Esophagus muscularis mucosa (tissue), 4 donors: ENCODE results near the gene C19orf33. TPM values are rescaled to one million over a fixed set of nuclear protein-coding genes. Genes with fewer than 3 reads are reported as not detected.

Experiments used
- DNase-seq: peaks from one replicate; pipeline ENCODE4 v3.0.0-alpha.2; 2017; ENCODE audit errors: extremely low spot score
- H3K27ac ChIP-seq, 4 donors: fragments of 200-600 bp; sonication (generic); replicated peaks in 1 of 4; 1 replicate in 3 of 4; 2 replicates in 1 of 4; pipeline ENCODE4 v1.5.1; 2016 to 2019; ENCODE audit warnings: mild to moderate bottlenecking in 1 of 4
- H3K27me3 ChIP-seq, 4 donors: fragments of 200-600 bp; sonication (generic); one replicate each; pipeline versions ENCODE4 v1.5.1 to v1.6.0; 2016 to 2019
- H3K36me3 ChIP-seq, 4 donors: fragments of 200-600 bp; sonication (generic); one replicate each; pipeline ENCODE4 v1.5.1; 2016 to 2019
- H3K4me1 ChIP-seq, 4 donors: fragments of 200-600 bp; sonication (generic); one replicate each; pipeline ENCODE4 v1.5.1; 2016 to 2019
- H3K4me3 ChIP-seq, 4 donors: fragments of 200-600 bp; sonication (generic); 1 replicate in 2 of 4; 2 replicates in 2 of 4; pipeline ENCODE4 v1.5.1; 2016 to 2019; ENCODE audit warnings: mild to moderate bottlenecking in 4 of 4, moderate library complexity in 1 of 4
- H3K9me3 ChIP-seq, 4 donors: fragments of 200-600 bp; sonication (generic); 1 replicate in 3 of 4; 2 replicates in 1 of 4; pipeline ENCODE4 v1.5.1; 2016 to 2019
- EP300 ChIP-seq: sonication (generic); formaldehyde crosslinking; IDR thresholded peaks from one replicate; pipeline ENCODE4 v1.6.1; 2017; ENCODE audit warnings: antibody characterized with exemption
- POLR2A ChIP-seq: fragments of 450-650 bp; IDR thresholded peaks from one replicate; pipeline ENCODE4 v1.6.1; 2017; ENCODE audit warnings: antibody characterized with exemption, moderate library complexity, mild to moderate bottlenecking, low read depth
- POLR2AphosphoS5 ChIP-seq, 2 donors: sonication (generic); formaldehyde crosslinking; IDR thresholded peaks; one replicate each; pipeline ENCODE4 v1.6.1; 2017; ENCODE audit warnings: antibody characterized with exemption in 2 of 2
- WGBS: methylation state at CpG from one replicate; pipeline ENCODE4 v1.1.5; 2018; 5-methylcytosine and 5-hydroxymethylcytosine counted together
- intact Hi-C: fragments of 100-400 bp; cut with DNase I; formaldehyde crosslinking; loops from one replicate; pipeline ENCODE4 v1.15.1; 2023
- total RNA-seq, 4 donors: library from RNA; depleted of rRNA; stranded (reverse); fragments of >200 nt; gene quantifications; one replicate each; pipeline versions ENCODE4 v1.1.0 to v1.2.1, GENCODE V29; 2016
- TF ChIP-seq, protein P1 (sequence below), 3 experiments: fragments of 200-600 bp in 2 of 3; fragments of 450-650 bp in 1 of 3; sonication (generic) in 2 of 3; IDR thresholded peaks; one replicate each; pipeline ENCODE4 v1.5.1; 2017 to 2019; ENCODE audit warnings: antibody characterized with exemption in 3 of 3, mild to moderate bottlenecking in 2 of 3, moderate library complexity in 1 of 3

Gene C19orf33
- total RNA-seq, 4 donors from 2014 or later, result 7.8 to 8.6 (median 8.1) TPM

DNA sequence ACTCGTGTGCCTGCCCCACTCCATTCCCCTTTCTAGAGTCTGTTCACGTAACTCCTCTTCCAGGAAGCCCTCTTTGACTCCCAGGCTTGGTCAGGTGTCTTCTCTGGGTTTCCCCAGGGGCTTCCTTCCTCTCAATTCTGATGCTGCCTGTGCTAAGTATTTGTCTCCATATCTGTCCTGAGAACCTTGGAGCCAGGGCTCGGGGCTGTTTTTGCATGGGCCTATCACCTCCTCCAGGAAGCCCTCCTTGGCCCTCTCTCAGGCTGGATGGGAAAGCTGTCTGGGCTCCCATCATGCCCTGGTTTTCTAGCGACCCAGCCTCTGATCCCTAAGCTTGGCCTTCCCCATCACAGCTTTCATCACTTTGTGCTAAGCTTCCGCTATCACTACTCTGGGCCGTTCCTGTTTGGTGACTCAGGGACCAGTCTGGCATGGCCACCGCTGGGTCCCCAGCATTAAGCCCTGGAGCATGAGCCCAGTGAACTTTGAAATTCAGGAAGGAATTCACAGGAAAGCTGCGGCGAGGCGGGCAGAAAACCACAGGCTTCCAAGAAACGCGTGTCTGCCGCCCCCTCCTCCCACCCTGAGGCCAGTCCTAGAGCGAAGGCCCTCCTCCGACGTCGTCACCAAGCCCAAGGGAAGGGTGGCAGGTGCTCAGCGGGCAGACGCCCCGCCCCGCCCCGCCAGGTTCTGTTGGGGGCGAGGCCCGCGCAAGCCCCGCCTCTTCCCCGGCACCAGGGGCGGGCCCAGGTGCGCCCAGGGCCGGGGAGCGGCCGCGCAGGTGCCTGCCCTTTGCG is 40.2 kb upstream of the C19orf33 start:
- peaks cover 13 to 16% (median 14%) of the 10 kb centered on the region in 4 donors for H3K4me1 ChIP-seq
- H3K27me3 ChIP-seq, result peaks cover 0 to 26% (median 13%) of the 10 kb centered on the region in 4 donors
- intact Hi-C loops, result no loop called here
- WGBS, result 38% methylated on average over 7 of the region's 34 CpGs
- H3K4me3 ChIP-seq, result peak overlapping the region; percentile 54 to 65 (median 56)
- H3K36me3 ChIP-seq, result no peaks in the 10 kb centered on the region
- no peaks in the 10 kb centered on the region for H3K9me3 ChIP-seq
- DNase-seq, result no peak
- peak overlapping the region in 3 of 4 donors; percentile 26 to 60 (median 53) for H3K27ac ChIP-seq
- TF ChIP-seq POLR2AphosphoS5 (IDR thresholded peaks at IDR 0.05), result no peak
- no peak for TF ChIP-seq POLR2A
- TF ChIP-seq EP300, result no peak
- TF ChIP-seq, protein P1, sequence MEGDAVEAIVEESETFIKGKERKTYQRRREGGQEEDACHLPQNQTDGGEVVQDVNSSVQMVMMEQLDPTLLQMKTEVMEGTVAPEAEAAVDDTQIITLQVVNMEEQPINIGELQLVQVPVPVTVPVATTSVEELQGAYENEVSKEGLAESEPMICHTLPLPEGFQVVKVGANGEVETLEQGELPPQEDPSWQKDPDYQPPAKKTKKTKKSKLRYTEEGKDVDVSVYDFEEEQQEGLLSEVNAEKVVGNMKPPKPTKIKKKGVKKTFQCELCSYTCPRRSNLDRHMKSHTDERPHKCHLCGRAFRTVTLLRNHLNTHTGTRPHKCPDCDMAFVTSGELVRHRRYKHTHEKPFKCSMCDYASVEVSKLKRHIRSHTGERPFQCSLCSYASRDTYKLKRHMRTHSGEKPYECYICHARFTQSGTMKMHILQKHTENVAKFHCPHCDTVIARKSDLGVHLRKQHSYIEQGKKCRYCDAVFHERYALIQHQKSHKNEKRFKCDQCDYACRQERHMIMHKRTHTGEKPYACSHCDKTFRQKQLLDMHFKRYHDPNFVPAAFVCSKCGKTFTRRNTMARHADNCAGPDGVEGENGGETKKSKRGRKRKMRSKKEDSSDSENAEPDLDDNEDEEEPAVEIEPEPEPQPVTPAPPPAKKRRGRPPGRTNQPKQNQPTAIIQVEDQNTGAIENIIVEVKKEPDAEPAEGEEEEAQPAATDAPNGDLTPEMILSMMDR (IDR thresholded peaks at IDR 0.05), result no peak

DNA sequence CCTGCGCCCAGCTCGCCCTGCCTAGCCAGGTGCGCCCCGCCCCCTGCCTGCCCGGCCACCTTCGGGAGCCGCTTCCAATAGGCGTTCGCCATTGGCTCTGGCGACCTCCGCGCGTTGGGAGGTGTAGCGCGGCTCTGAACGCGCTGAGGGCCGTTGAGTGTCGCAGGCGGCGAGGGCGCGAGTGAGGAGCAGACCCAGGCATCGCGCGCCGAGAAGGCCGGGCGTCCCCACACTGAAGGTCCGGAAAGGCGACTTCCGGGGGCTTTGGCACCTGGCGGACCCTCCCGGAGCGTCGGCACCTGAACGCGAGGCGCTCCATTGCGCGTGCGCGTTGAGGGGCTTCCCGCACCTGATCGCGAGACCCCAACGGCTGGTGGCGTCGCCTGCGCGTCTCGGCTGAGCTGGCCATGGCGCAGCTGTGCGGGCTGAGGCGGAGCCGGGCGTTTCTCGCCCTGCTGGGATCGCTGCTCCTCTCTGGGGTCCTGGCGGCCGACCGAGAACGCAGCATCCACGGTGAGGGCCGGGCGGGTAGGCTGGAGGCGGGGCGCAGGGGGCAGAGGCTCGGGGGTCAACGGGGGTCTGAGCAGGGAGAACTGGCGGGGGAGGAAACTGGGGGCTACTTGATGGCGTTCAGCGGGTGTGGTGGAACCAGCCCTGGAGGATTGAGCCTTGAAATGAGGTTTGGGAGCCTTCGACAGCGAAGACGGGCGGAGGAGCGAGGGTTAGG is 39.4 kb upstream of the C19orf33 start, which contains the start of gene SPINT2:
Gene SPINT2, plus strand, starts transcription at position 88 of the 727 bp plus-strand sequence. Its CDS starts 320 bp downstream, at position 408.
- TF ChIP-seq, protein P1 (IDR thresholded peaks at IDR 0.05), result no peak
- TF ChIP-seq EP300 (no peak), POLR2A (no peak), POLR2AphosphoS5 (IDR thresholded peaks at IDR 0.05) (no peak)
- H3K4me1 ChIP-seq, result peaks cover 13 to 16% (median 14%) of the 10 kb centered on the region in 4 donors
- no peaks in the 10 kb centered on the region for H3K36me3 ChIP-seq
- WGBS, result 22% methylated on average over 32 of the region's 78 CpGs
- H3K4me3 ChIP-seq, result peak within 1 kb of the TSS; percentile 54 to 65 (median 56)
- intact Hi-C loops, result no loop called here
- no peaks in the 10 kb centered on the region for H3K9me3 ChIP-seq
- peaks cover 0 to 26% (median 13%) of the 10 kb centered on the region in 4 donors for H3K27me3 ChIP-seq
- no peak for DNase-seq
- H3K27ac ChIP-seq, result peak within 1 kb of the TSS in 3 of 4 donors; percentile 26 to 60 (median 53)

DNA sequence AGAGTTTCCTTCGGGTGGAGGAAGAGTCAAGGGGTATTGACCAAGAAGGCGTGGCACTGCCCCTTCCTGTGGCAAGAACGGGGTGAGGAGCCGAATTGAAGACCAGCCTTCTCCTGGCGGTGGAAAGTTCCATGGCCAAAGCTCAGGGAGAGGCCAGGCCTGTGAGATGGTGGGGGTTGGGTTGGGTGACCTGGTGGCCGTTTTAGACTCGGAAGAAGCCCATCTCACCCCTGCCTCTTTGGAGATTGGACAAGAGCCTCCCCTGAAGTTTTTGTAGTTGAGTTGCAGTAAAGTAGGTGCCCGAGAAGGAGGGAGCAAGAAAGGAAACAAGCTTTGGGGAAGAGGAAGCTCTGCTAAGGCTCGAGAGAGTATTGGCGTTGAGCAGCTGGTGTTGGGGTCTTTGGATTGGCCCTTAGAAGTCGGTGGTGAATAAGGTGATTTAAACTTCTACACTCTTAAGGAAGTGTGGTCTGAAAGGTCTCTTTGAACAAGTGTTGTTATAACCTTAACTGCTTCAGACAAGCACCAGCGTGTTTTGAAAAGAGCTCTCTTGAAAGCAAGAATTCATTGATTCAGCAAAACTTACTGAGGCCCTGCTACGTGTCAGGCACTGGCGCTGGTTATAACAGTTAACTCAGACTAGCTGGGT is 38.7 kb upstream of the C19orf33 start:
- no peak for DNase-seq
- H3K36me3 ChIP-seq, result no peaks in the 10 kb centered on the region
- peaks cover 13 to 16% (median 14%) of the 10 kb centered on the region in 4 donors for H3K4me1 ChIP-seq
- peak overlapping the region in 2 of 4 donors; percentile 53 to 60 for H3K27ac ChIP-seq
- peaks cover 0 to 26% (median 13%) of the 10 kb centered on the region in 4 donors for H3K27me3 ChIP-seq
- intact Hi-C loops, result no loop called here
- TF ChIP-seq POLR2A, result no peak
- TF ChIP-seq, protein P1 (IDR thresholded peaks at IDR 0.05), result no peak
- no peak for TF ChIP-seq EP300
- TF ChIP-seq POLR2AphosphoS5 (IDR thresholded peaks at IDR 0.05), result no peak
- 65% methylated on average over 14 of the region's 14 CpGs for WGBS
- peak overlapping the region; percentile 54 to 65 (median 56) for H3K4me3 ChIP-seq
- no peaks in the 10 kb centered on the region for H3K9me3 ChIP-seq

DNA sequence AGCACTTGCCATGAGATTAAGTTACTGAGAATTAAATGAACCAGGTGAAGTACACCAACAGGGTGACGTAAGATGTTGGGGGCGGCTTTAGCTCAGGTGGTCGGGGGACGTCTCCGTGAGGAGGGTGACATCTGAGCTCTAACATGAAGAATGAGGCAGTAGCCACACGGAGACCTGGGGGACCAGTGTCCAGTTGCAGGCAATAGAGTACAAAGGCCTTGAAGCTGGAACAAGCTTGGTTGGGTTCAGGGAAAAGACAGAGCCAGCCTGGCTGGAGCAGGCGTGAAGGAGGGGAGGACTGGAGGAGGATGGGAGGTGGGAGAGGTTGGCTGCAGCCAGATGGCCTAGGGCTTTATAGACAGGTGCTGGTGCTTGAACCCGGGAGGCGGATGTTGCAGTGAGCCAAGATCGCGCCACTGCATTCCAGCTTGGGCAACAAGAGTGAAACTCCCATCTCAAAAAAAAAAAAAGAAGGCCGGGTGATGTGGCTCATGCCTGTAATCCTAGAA is 38.1 kb upstream of the C19orf33 start:
- Histone ChIP-seq H3K27me3 (peaks cover 0 to 26% (median 13%) of the 10 kb centered on the region in 4 donors), H3K4me1 (peaks cover 13 to 16% (median 14%) of the 10 kb centered on the region in 4 donors), H3K36me3 (no peaks in the 10 kb centered on the region), H3K9me3 (no peaks in the 10 kb centered on the region), H3K27ac (no peak overlapping the region), H3K4me3 (peak overlapping the region in 1 of 4 donors; percentile 65)
- intact Hi-C loops, result no loop called here
- 94% methylated on average over 12 of the region's 12 CpGs for WGBS
- TF ChIP-seq POLR2A, result no peak
- TF ChIP-seq POLR2AphosphoS5 (IDR thresholded peaks at IDR 0.05), result no peak
- TF ChIP-seq, protein P1 (IDR thresholded peaks at IDR 0.05), result no peak
- no peak for TF ChIP-seq EP300
- no peak for DNase-seq
